ENCODE measurements around the gene SSC5D.
A peak's percentile ranks its signal among the peaks of the same experiment; 100 is the strongest.

Gene SSC5D

DNA sequence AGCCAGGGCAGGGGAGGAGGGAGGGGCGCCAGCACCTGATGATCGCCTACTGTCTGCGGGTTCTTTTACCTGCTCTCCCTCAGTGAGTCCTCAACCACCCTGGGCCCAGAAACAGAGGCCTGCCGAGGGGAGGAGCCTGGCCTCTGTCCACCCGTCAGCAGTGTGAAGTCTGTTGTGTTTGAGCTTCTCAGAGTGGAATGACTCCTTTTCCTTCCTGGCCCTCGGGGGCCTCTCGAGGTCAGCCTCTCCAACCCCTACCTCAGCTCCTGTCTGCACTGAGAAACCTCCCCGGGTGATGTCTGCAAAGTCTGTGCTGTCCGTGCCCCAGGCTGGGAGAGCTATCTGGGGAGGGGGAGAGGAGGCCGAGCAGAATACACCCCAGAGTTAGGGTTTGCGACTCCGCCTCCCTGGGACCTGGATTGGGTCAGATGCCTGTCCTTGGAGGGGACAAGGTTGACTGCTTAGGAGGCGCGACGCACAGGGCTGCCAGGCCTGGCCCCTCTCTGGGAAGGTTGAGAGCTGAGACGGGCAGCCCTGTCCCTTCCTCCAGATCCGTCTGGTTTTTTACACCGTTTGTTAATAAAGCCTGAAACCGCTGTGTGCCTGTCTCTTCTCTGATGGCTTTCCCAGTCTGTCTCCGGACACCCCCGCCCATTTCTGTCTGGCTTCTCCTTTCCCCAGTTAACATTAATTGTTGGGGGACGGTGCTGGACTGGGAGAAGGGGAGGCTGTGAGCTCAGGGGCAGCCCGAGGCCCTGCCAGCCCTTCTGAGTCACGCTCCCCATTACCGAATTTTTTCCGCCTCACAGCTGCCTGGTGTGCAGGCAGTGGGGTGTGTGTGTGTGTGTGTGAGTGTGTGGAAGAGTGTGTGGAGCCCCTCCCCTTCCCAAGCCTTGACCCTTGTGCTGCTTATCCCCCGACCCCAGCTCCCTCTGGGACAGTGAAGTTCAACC is 989 bp upstream of the SSC5D start (continued):
- TF ChIP-seq ZNF280D (tag by site-specific recombination; IDR thresholded peaks at IDR 0.05) (peak; percentile 30; the same call in 1 of the 2 replicates), ZNF10 (tag by site-specific recombination; IDR thresholded peaks at IDR 0.05) (peak; percentile 97), ZBTB20 (tag by site-specific recombination; IDR thresholded peaks at IDR 0.05) (peak; percentile 52), ZNF623 (tag by site-specific recombination; IDR thresholded peaks at IDR 0.05) (no peak), SCRT2 (tag by site-specific recombination; IDR thresholded peaks at IDR 0.05) (peak; percentile 75), INSM2 (tag by site-specific recombination; IDR thresholded peaks at IDR 0.05) (0 out of 2 replicates have a peak, but pooled peaks have one; percentile 18), ZNF629 (tag by site-specific recombination; IDR thresholded peaks at IDR 0.05) (peak; percentile 55; the same call in 1 of the 2 replicates), ZNF19 (tag by site-specific recombination; IDR thresholded peaks at IDR 0.05; ENCODE audit: low read depth) (no peak), ZNF223 (tag by site-specific recombination; IDR thresholded peaks at IDR 0.05) (0 out of 2 replicates have a peak, but pooled peaks have one; percentile 54), KLF9 (tag by site-specific recombination; IDR thresholded peaks at IDR 0.05; ENCODE audit: low read depth) (peak; percentile 86), ZNF843 (tag by site-specific recombination; IDR thresholded peaks at IDR 0.05) (0 out of 2 replicates have a peak, but pooled peaks have one; percentile 27), MYNN (tag by site-specific recombination; IDR thresholded peaks at IDR 0.05; ENCODE audit: borderline replicate concordance) (no peak), BCL11A (tag by site-specific recombination; IDR thresholded peaks at IDR 0.05; ENCODE audit: low read depth) (peak; percentile 78; the same call in 1 of the 2 replicates), ZNF114 (tag by site-specific recombination; IDR thresholded peaks at IDR 0.05) (no peak), ZNF560 (tag by site-specific recombination; IDR thresholded peaks at IDR 0.05; ENCODE audit: borderline replicate concordance) (no peak), GLI4 (tag by site-specific recombination; IDR thresholded peaks at IDR 0.05) (peak; percentile 52; the same call in 1 of the 2 replicates), OSR2 (tag by site-specific recombination; IDR thresholded peaks at IDR 0.05) (0 out of 2 replicates have a peak, but pooled peaks have one; percentile 9), ZNF2 (tag by site-specific recombination; IDR thresholded peaks at IDR 0.05) (0 out of 2 replicates have a peak, but pooled peaks have one; percentile 5), ZNF433 (tag by site-specific recombination; IDR thresholded peaks at IDR 0.05; ENCODE audit: low read depth) (no peak), ZBTB6 (tag by site-specific recombination; IDR thresholded peaks at IDR 0.05) (no peak), ZNF571 (tag by site-specific recombination; IDR thresholded peaks at IDR 0.05) (no peak), GLIS1 (tag by site-specific recombination; IDR thresholded peaks at IDR 0.05) (peak; percentile 68), HOXD13 (CRISPR knock-in tag; IDR thresholded peaks at IDR 0.05; ENCODE audit: borderline replicate concordance) (no peak), ZNF362 (tag by site-specific recombination; IDR thresholded peaks at IDR 0.05) (no peak)
- TF ChIP-seq, protein P1, sequence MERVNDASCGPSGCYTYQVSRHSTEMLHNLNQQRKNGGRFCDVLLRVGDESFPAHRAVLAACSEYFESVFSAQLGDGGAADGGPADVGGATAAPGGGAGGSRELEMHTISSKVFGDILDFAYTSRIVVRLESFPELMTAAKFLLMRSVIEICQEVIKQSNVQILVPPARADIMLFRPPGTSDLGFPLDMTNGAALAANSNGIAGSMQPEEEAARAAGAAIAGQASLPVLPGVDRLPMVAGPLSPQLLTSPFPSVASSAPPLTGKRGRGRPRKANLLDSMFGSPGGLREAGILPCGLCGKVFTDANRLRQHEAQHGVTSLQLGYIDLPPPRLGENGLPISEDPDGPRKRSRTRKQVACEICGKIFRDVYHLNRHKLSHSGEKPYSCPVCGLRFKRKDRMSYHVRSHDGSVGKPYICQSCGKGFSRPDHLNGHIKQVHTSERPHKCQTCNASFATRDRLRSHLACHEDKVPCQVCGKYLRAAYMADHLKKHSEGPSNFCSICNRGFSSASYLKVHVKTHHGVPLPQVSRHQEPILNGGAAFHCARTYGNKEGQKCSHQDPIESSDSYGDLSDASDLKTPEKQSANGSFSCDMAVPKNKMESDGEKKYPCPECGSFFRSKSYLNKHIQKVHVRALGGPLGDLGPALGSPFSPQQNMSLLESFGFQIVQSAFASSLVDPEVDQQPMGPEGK (tag by site-specific recombination; IDR thresholded peaks at IDR 0.05) = peak; percentile 75
- TF ChIP-seq, protein P2, sequence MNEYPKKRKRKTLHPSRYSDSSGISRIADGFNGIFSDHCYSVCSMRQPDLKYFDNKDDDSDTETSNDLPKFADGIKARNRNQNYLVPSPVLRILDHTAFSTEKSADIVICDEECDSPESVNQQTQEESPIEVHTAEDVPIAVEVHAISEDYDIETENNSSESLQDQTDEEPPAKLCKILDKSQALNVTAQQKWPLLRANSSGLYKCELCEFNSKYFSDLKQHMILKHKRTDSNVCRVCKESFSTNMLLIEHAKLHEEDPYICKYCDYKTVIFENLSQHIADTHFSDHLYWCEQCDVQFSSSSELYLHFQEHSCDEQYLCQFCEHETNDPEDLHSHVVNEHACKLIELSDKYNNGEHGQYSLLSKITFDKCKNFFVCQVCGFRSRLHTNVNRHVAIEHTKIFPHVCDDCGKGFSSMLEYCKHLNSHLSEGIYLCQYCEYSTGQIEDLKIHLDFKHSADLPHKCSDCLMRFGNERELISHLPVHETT (tag by site-specific recombination; IDR thresholded peaks at IDR 0.05) = 0 out of 2 replicates have a peak, but pooled peaks have one; percentile 55
